GM19023 (cell line): Measurements from ENCODE around the gene POGLUT3.
A peak's percentile ranks its signal among the peaks of the same experiment; 100 is the strongest.

ENCODE experiments used
- ATAC-seq: cut with Tn5 transposase; IDR thresholded peaks from one replicate; pipeline ENCODE4 v1.9.1; 2021; ENCODE audit warnings: mild to moderate bottlenecking, moderate library complexity; ENCODE audit not compliant: unreplicated experiment

POGLUT3 gene

DNA sequence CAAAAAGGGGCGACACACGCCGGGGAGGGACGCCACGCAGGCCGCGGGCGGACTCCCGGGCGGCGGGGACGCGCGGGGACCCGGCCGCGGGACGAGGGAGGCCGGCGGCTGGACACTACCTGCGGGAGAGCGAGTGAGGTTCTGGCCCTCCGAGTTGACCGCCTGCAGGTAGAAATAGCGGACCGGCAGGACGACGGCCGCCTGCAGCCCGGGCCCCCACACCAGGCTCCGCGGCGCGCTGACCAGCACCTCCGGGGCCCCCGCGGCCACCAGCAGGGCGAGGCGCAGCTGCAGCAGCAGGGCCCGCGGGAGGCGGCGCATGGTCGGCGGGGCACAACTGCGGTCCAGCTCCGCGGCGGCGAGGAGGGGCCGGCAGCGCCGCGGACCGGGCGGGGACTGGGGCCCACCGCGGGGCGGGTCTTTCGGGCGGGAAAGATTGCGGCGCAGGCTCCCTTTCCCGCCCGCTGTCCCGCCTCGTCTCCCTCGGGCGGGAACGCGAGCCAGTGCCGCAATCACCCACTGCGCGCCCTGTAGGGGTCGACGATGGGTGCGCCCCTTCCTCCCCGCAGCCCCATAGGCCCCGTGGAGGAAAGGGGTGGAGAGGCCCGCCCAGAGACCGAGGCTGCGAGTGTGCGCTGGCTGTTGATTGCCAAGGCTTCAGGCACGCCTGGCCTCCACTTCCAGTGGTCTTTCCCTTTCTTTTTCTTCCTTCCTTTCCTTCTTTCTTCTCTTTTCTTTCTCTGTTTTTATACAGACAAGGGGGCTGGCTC lies at the start of gene POGLUT3:
POGLUT3 (minus strand) TSS at position 339 of the 770 bp plus-strand sequence; CDS start at position 321, 18 bp downstream.
- ATAC-seq, result peak; percentile 69

DNA sequence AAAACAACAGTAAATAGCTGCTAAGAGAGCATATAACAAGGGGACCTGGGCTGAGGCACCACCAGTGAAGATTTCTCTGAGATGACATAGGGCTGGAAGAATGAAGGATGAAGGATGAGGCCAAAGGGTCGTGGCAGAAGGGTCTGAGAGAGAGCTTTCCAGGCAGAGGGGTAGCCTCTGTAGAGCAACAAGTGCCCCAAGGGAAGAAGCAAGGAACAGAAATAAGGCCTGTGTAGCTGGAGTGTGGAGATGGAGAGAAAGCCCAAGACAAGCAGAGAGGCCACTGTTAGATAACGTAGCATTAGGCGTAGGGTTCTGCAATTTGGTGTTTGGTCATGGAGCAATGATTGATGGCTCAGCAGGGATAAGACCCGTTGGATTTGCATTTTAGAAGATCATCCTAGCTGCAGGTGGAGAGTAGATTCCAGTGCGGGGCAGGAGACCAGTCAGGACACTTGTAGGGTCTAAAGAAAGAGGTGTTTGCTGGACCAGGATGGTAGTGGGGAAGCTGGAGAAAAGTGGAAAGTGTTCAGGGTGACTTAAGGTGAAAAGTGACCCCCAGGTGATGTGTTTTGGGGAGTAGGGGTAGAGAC lies 47.8 kb upstream of the POGLUT3 start:
- no peak for ATAC-seq

DNA sequence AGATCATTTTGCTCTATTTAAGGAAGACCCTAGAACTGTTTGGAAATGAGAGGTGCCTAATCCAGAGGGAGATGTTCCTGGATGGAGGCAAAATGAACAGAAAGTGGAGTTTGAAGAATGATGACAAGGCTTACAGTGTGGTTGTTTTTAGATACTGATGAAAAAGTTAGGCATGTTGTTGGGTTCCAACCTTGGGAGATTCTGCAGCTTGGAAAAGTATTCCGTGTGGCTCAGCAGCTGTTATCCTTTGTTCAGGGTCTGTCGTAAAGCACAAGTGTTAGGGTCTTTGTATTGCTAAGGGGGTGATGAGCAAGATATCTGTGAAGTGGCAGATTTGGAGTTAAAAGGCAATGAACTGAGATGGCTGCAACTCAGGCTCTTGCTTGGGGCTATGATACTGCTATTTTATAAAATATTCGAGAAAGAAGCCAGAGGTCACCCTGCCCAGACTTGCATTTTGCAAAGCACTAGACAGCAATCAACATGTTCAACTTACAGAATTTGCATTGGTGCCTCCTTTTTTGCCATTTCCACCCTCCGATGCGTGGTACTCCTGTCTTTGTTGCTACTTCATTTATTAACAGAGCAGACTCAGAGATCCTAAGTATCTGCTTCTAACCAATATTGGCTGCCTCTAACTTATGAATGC lies 45.3 kb upstream of the POGLUT3 start:
- ATAC-seq, result no peak

- ATAC-seq, result no peak
Measured at GRCh38 chr11:108541531-108541930, 43.3 kb upstream of the POGLUT3 start.

DNA sequence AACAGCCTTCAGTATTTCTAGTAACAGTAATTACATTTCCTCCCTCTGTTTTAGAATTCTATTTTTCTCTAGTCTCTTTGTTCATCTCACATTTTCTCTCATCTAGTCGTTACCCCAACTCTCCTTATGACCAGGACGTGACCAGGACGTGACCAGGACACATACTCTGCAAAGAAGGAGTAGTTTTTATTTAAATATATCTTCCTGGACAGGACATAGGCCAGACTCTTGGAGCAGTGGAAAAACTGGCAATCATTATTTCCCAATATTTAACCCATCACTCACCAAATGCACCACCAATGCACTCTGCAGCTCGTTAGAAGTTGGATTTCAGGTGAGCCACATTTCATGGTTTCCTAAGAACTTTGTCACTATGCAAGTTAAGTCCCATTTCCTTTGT lies 40.3 kb upstream of the POGLUT3 start:
- ATAC-seq, result no peak

- ATAC-seq, result no peak
Measured at GRCh38 chr11:108538022-108538424, 39.8 kb upstream of the POGLUT3 start.

- ATAC-seq, result no peak
Measured at GRCh38 chr11:108536783-108537182, 38.6 kb upstream of the POGLUT3 start.

DNA sequence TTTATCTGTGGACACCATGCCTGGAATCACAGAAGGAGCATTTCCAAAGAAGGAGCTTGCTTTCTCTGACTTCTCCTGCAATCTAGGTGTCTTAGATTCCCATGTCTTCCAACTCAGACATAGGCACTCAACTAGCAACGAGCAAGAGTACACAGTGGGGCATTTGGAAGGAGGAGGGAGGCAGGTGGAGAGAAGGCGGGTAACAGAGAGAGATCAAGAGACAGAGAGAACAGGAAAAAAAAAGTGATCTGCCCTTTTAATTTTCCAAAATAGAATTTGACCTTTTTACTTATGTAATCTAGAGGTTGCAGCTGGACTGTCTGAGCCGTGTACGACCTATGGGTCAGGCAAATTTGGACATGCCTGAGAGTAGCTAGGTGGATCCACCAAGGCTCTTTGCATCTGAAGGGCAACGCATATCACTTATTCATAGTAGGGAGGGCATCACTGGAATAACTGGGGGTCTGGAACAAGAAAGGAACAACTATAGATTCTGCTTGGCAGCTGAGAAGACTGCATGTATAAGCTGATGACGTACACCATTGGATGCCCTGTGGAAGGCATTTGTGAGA lies 37.3 kb upstream of the POGLUT3 start:
- ATAC-seq, result no peak

DNA sequence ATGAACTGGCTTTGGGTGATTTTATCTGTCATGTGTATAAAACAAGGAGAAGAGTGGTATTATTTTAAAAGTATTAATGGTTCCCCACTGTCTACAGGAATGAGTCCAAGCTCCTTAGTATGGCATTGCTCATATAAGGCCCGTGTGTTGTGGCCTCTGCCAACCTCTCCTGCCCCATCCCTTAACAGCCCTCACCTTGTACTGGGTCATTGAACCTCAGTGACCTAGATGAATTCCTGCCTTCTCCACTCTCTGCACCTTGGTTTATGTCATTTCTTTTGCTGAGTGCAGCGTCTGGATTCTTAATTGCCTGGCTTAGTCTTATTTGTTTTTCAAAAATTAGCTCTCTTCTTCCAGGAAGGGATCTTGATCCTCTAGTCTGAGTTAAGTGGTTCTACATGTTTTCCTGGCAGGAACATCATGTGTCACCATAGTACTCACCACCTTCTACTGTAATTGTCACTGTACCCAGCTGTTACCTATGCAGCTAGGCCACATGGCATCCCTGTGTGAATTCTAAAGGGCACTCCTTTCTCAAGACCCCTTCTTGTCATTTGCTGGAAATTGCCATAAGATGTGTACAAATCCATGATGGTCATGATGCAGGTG lies 36.2 kb upstream of the POGLUT3 start:
- no peak for ATAC-seq

- ATAC-seq, result no peak
Measured at GRCh38 chr11:108530426-108530825, 32.2 kb upstream of the POGLUT3 start.

GRCh38 chr11:108527382-108527781 lies 29.2 kb upstream of the POGLUT3 start:
- ATAC-seq, result no peak

GRCh38 chr11:108525161-108525560 lies 27.0 kb upstream of the POGLUT3 start:
- no peak for ATAC-seq

DNA sequence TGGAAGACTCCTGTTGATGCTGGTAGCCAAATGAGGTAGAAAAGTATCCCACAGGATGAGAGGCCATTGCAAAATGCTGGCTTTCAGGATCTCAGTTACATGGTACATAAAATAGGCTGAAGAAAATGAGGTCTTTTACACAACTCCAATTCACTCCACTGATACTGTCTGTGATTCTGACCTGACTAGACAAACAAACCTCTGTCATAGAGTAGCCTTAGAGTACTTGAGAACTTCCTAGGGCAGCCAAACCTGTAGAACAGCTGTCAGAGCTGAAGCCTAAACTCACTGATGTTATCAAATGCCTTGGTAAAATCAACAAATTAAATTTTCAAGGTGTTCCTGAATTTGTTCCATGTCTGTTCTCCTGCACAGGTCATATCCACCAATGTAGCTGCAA lies 26.2 kb upstream of the POGLUT3 start:
- ATAC-seq, result no peak

DNA sequence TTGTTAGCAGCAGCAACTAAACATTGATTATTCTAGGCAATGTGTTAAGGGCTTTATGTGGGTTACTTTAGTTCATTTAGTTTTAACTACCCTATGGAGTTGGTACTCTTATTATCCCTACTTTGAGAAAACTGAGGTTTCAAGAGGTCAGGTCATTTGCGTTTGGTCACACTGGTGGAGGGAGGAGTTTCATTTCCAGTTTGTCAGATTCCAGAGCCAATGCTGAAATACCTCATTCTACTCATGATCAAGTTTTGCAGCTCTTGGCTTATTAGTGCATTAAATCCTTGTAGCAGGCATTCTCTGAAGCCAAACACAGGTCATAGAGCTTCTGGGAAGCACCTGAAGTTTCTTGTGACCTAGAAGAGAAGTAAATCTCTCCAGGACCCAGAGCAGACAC lies 24.1 kb upstream of the POGLUT3 start:
- ATAC-seq, result no peak

- ATAC-seq, result no peak
Measured at GRCh38 chr11:108518581-108518980, 20.4 kb upstream of the POGLUT3 start.

- ATAC-seq, result no peak
Measured at GRCh38 chr11:108516125-108516524, 17.9 kb upstream of the POGLUT3 start.

- ATAC-seq, result no peak
Measured at GRCh38 chr11:108512708-108513107, 14.5 kb upstream of the POGLUT3 start.

DNA sequence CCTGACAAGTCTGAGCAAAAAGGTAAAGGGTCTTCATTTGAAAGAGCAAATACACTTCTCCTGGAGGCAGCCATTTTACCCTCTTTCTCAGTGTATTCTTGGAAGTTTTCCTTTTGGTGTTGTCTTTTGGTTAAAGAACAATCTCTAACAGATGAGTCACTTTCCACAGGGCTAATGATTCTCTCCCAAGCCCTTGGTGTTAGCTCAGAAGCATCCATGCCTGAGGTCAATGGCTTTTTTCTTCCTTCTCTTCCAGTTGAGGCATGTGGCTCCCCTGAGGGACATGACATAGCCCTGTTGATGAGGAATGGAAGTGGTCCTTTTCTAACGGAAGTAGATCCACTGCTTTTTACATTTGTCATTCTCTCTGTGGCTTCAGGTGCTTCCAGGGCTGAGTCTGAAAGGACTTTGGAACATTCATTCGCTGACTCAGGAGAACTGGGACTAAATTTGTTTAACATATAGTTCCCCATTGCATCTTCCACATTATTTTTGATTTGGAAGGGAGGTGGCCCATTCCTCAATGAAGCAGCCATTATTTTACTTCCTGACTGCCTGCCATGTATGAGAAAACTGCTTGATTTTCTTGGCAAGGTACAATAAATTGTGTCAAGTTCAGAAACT lies 13.8 kb upstream of the POGLUT3 start:
- ATAC-seq, result no peak

DNA sequence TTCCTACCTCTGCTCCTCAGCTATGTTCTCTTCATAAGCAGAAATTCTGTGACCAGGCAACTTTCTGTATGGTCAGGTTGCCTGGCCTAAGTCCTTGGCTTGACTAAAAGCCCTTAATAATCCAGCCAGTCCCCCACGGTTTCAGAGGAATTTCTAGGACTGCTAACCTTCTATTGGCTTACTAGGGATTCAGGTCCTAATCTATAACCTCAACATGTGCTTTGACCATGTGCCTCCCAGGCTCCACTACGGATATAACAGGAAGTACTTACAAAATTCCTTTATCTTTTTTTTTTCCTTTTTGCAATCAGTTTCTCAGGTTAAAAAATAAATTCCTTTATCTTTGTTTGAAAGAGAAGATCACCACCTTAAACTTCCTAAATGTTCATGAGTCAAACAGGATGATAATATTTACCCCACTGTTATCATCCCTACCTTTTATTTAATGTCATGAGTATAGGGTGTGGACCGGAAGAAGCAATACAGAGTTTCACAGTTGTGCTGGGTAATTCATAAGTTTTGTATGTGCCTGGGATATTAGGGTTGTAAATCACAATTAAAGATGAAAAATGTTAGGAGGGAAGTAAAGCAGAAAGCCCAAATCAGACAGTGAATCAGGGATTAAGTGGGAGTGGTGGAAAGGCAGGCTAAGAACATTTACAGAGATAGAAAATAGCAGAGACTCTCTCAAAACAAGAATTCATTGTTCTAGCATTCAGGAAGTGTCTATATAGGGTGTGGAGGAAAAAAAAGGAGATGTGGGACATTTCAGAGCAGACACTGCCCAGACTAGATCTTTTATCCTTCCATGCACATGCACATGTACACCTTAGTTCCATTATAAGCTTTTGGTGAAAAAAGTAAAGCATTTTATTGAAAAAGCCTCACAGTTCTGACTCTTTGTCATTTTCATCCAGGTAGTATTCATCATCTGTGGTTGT lies 10.7 kb upstream of the POGLUT3 start:
- ATAC-seq, result no peak

- ATAC-seq, result no peak
Measured at GRCh38 chr11:108501396-108501795, 3.2 kb upstream of the POGLUT3 start.
